Parathyroid adenoma (tissue), 2 donors: ENCODE data around the gene PHF3.

Source experiments
- H2AFZ ChIP-seq: fragments of 300-600 bp; sonication (generic); one replicate; pipeline ENCODE4 v1.7.0; 2017; ENCODE audit warnings: antibody characterized with exemption, mild to moderate bottlenecking
- H3K27ac ChIP-seq: fragments of 300-600 bp; sonication (generic); one replicate; pipeline ENCODE4 v1.7.0; 2017
- H3K27me3 ChIP-seq: fragments of 300-600 bp; sonication (generic); one replicate; pipeline ENCODE4 v1.7.0; 2017; ENCODE audit warnings: low read length; ENCODE audit not compliant: control insufficient read depth, insufficient read depth
- H3K36me3 ChIP-seq: fragments of 300-600 bp; sonication (generic); one replicate; pipeline ENCODE4 v1.7.0; 2017; ENCODE audit warnings: low read length; ENCODE audit not compliant: control insufficient read depth, insufficient read depth
- H3K4me1 ChIP-seq: fragments of 300-600 bp; sonication (generic); one replicate; pipeline ENCODE4 v1.7.0; 2017; ENCODE audit warnings: control low read depth
- H3K4me2 ChIP-seq: fragments of 300-600 bp; sonication (generic); one replicate; pipeline ENCODE4 v1.7.0; 2017; ENCODE audit warnings: low read length
- H3K4me3 ChIP-seq: fragments of 300-600 bp; sonication (generic); one replicate; pipeline ENCODE4 v1.7.0; 2017; ENCODE audit warnings: low read depth, low read length
- H3K79me2 ChIP-seq: fragments of 300-600 bp; sonication (generic); one replicate; pipeline ENCODE4 v1.7.0; 2017; ENCODE audit warnings: control low read depth
- H3K9ac ChIP-seq: fragments of 300-600 bp; sonication (generic); one replicate; pipeline ENCODE4 v1.7.0; 2017; ENCODE audit warnings: mild to moderate bottlenecking
- H3K9me3 ChIP-seq: fragments of 300-600 bp; sonication (generic); one replicate; pipeline ENCODE4 v1.7.0; 2017; ENCODE audit warnings: low read length; ENCODE audit not compliant: control insufficient read depth
- CTCF ChIP-seq: fragments of 300-600 bp; sonication (generic); IDR thresholded peaks from one replicate; pipeline ENCODE4 v1.7.0; 2017; ENCODE audit warnings: antibody characterized with exemption, mild to moderate bottlenecking
- donor health status: primary hyperparathyroidism.

The PHF3 gene

GRCh38 chr6:63597141-63598048, 38.2 kb upstream of the PHF3 start:
- Histone ChIP-seq H3K27me3 (no peaks in the 10 kb centered on the region), H3K4me2 (peak overlapping the region; percentile 72), H3K4me1 (no peaks in the 10 kb centered on the region), H3K79me2 (no peaks in the 10 kb centered on the region), H3K9me3 (no peaks in the 10 kb centered on the region), H2AFZ (peak overlapping the region; percentile 78), H3K4me3 (peak overlapping the region; percentile 50), H3K36me3 (no peaks in the 10 kb centered on the region), H3K27ac (no peak overlapping the region), H3K9ac (no peak overlapping the region)
- no peak for TF ChIP-seq CTCF

GRCh38 chr6:63598049-63599036, 37.3 kb upstream of the PHF3 start:
- TF ChIP-seq CTCF: peak; percentile 85
- Histone ChIP-seq H3K27ac (no peak overlapping the region), H3K4me3 (peak overlapping the region; percentile 50)

GRCh38 chr6:63599243-63599642, 36.4 kb upstream of the PHF3 start:
- Histone ChIP-seq H2AFZ (peak overlapping the region; percentile 78), H3K27me3 (no peaks in the 10 kb centered on the region), H3K9me3 (no peaks in the 10 kb centered on the region), H3K36me3 (no peaks in the 10 kb centered on the region), H3K9ac (no peak overlapping the region), H3K79me2 (no peaks in the 10 kb centered on the region), H3K4me2 (no peak overlapping the region), H3K4me1 (no peaks in the 10 kb centered on the region), H3K27ac (no peak overlapping the region), H3K4me3 (no peak overlapping the region)
- no peak for TF ChIP-seq CTCF

More at GRCh38 chr6:63598049-63599036, 37.3 kb upstream of the PHF3 start:
- Histone ChIP-seq H3K9ac (no peak overlapping the region), H3K27me3 (no peaks in the 10 kb centered on the region), H3K79me2 (no peaks in the 10 kb centered on the region), H3K36me3 (no peaks in the 10 kb centered on the region), H2AFZ (peak overlapping the region; percentile 78), H3K9me3 (no peaks in the 10 kb centered on the region), H3K4me2 (peak overlapping the region; percentile 72), H3K4me1 (no peaks in the 10 kb centered on the region)

DNA sequence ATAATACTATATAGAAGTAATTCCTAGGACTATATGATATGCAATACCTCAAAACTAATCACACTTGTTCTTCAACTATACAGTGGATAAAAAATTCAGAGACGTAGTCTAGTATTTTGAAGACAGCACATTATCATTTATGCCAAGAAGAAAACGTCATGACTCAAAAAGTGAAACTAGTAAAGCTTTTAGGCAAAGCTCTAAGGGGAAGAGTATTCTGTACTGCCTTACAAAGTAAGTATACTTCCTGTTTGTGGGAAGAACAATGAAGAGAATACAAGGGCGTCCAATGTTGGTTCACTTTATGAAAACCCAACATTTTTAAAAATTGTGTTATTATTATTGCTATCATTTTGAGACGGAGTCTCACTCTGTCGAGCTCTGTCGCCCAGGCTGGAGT, 35.5 kb upstream of the PHF3 start:
- no peak for TF ChIP-seq CTCF
- H3K9me3 ChIP-seq: no peaks in the 10 kb centered on the region
- no peak overlapping the region for H3K9ac ChIP-seq
- no peaks in the 10 kb centered on the region for H3K79me2 ChIP-seq
- no peak overlapping the region for H3K4me2 ChIP-seq
- H2AFZ ChIP-seq: no peak overlapping the region
- H3K4me3 ChIP-seq: no peak overlapping the region
- H3K4me1 ChIP-seq: no peaks in the 10 kb centered on the region
- no peak overlapping the region for H3K27ac ChIP-seq
- no peaks in the 10 kb centered on the region for H3K36me3 ChIP-seq
- H3K27me3 ChIP-seq: no peaks in the 10 kb centered on the region
